ENCODE data around the gene GMIP.

DNA sequence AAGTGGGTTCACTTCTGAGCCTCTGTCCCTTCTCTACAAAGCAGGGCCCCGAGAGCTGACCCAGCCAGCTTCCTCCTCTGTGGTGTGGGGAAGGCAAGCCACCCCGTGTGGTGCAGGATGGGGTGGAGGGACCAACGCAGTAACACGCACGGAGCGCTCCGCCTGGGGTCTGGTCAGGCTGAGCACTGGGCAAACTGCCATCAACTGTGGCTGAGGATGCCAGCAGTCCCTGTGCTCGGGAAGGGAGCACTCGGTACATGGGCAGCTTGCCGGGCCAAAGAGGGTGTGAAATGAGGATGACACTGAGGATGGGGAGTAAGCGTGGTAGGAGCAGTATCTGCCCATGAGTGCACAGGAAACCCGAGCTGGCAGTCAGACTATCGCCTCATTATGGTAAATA lies 7.6 kb upstream of the GMIP start:
- no peak for TF ChIP-seq POLR2A (IDR thresholded peaks at IDR 0.05)
- TF ChIP-seq, protein P1, sequence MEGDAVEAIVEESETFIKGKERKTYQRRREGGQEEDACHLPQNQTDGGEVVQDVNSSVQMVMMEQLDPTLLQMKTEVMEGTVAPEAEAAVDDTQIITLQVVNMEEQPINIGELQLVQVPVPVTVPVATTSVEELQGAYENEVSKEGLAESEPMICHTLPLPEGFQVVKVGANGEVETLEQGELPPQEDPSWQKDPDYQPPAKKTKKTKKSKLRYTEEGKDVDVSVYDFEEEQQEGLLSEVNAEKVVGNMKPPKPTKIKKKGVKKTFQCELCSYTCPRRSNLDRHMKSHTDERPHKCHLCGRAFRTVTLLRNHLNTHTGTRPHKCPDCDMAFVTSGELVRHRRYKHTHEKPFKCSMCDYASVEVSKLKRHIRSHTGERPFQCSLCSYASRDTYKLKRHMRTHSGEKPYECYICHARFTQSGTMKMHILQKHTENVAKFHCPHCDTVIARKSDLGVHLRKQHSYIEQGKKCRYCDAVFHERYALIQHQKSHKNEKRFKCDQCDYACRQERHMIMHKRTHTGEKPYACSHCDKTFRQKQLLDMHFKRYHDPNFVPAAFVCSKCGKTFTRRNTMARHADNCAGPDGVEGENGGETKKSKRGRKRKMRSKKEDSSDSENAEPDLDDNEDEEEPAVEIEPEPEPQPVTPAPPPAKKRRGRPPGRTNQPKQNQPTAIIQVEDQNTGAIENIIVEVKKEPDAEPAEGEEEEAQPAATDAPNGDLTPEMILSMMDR (IDR thresholded peaks at IDR 0.05 in 8 of 11, conservative IDR thresholded peaks at IDR 0.05 in 3 of 11), result no peak
- peak in 1 of 3 donors; percentile 62 for TF ChIP-seq POLR2AphosphoS5 (IDR thresholded peaks at IDR 0.05)
